T-helper 2 cell treated with Interferon-gamma antibody and Interleukin-4, amounts not matched to agents 100 ng/mL and 5 ng/mL, for 36 hours (primary cell): Measurements from ENCODE around the gene SVIL. TPM values are rescaled to one million over a fixed set of nuclear protein-coding genes. Genes with fewer than 3 reads are reported as not detected.
"Not testable (repeated sequence)": the region's sequence is repeated elsewhere in the genome, so short reads cannot be mapped to it uniquely, and the experiment has no call there.

ENCODE experiments used
- intact Hi-C: fragments of 100-400 bp; cut with micrococcal nuclease; formaldehyde crosslinking; loops from one replicate; pipeline ENCODE4 v1.15.1; 2023
- total RNA-seq: library from RNA; stranded (reverse); gene quantifications from 2 replicates; pipeline ENCODE4 v1.2.3, GENCODE V29; 2022

SVIL gene
- total RNA-seq, 1 donor from 2014 or later, result 18.3 TPM

DNA sequence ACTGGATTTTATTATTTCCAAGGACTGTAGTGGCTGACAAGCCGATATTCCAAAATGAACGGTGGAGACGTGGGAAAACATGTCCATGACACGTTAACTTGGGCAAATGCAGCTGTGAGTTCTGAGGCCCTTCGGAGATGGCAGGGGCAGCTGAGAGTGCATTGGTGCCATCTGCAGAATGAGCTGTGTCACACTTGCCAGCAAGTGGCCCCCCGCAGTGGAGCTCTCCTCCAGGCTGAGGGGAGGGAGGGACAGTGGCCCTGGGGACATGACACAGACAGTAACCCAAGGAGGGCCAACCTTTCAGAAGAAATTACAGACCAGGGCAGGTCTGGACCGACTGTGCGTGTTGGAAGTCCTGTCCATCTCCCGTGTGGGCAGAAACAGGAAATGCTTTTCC, 139.4 kb downstream of the SVIL start:
- intact Hi-C loops, result loop anchor here (5.0 kb wide), 2 partner anchors 48 to 118 kb away; no protein-coding TSS in a partner anchor

DNA sequence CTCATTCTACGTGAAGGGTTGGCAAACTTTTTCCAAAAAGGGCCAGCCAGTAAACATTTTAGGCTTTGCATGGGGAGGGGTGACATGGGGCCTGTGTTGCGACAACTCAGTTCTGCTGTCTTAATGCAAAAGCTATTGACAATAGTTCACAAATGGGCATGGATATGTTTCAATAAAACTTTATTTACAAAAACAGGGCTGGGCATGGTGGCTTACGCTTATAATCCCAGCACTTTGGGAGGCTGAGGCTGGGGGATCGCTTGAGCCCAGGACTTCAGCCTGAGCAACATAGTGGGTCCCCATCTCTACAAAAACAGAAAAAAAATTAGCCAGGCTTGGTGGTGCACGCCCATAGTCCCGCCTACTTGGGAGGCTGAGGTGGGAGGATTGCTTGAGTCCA, 141.1 kb downstream of the SVIL start:
- intact Hi-C loops, result no loop called here

DNA sequence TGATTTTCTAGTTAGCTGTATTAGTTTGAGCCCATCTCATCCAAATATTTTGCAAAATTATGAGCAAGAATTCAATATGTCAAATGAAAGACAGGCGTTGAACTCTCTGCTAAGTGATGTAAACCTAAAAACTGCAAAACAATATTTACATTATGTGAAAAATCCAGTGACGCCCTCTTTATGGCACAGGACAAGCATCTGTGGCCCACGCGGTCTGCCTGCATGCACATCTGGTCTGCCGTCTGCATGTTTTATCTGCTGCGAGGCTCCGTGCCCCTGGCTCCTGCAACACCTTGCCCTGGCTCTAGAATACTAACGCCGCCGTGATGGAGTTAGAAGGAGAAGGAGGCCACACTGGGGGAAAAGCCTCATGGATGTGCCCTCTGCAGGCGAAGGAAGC, 142.0 kb downstream of the SVIL start:
- intact Hi-C loops, result no loop called here

DNA sequence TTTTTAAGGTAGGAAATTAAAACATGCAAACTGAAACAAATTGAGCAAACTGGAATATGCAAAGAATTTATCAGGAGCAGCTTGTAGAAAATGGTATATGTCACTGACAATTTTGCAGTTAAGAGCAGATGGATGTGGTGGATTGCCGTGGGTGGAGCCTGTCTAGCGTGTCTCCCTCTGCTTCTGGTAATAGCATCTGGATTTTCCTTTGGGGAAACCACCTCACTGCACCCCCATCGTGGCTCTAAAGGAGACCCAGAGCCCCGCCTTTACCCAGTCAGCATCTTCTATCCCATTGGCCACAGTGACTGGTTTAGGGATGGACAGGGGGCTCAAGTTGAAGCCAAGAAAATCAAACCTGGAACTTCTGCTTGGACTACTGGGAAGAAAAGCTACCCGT, 142.9 kb downstream of the SVIL start:
- intact Hi-C loops, result no loop called here

DNA sequence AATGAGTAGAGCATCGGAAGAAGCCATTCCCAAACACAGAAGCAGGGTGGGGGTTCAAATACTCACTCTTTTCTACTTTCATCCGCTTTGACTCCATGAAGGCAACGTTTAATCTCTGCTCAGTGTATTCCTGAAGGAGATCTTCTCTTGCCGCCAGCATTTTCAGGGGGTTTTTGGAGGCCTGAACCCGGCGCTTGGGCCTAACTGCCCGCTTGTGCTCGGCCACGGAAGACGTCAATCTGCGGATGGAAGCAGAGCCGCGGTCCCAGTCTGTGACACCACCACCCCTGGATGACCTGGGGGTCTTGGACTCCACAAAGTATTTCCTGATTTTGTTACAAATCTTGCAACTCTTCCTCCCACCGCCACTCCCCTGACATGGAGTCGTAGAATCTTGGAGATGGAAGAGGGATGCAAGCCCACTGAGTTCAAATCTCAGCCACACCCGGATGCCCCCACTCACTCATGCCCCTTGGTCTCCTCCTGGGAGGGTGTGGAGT, 143.9 kb downstream of the SVIL start:
- intact Hi-C loops, result not testable (repeated sequence)

DNA sequence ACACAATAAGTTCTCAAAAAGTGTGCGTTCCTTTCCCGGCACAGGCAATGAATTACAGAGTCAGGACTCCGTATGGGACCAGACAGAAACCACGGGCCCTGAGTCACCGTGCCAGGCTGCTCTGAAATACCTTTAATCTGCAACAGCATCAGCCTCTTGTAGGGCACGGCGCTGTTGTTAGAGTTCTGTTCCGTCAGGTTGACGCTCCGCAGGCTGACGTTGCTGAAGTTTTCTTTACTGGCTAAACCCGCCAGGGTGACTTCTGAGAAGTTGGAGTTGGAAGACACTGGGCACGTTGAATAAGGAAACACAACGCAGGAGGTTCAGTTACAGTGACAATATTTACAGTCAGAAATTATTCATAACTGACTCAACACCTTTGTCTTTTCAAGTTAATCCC, 146.3 kb downstream of the SVIL start:
- intact Hi-C loops, result not testable (repeated sequence)

DNA sequence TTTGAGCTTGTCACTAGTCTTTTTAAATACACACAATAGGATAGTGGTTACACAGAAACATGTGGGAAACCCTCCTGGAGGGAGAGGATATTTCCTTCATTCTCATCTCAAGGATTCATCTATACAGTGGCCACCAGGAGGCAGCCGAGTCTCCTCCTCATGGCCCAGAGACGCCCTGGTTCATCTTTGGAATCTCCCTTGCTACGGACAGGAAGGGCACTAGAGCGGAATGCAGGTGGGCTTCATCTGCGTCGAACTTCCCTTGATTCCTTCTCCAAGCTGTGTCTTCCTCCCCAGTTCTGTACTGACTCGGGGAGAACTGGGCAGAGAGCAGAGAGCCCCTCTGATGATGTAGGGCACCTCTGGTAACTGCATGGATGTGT, 146.9 kb downstream of the SVIL start:
- intact Hi-C loops, result not testable (repeated sequence)

DNA sequence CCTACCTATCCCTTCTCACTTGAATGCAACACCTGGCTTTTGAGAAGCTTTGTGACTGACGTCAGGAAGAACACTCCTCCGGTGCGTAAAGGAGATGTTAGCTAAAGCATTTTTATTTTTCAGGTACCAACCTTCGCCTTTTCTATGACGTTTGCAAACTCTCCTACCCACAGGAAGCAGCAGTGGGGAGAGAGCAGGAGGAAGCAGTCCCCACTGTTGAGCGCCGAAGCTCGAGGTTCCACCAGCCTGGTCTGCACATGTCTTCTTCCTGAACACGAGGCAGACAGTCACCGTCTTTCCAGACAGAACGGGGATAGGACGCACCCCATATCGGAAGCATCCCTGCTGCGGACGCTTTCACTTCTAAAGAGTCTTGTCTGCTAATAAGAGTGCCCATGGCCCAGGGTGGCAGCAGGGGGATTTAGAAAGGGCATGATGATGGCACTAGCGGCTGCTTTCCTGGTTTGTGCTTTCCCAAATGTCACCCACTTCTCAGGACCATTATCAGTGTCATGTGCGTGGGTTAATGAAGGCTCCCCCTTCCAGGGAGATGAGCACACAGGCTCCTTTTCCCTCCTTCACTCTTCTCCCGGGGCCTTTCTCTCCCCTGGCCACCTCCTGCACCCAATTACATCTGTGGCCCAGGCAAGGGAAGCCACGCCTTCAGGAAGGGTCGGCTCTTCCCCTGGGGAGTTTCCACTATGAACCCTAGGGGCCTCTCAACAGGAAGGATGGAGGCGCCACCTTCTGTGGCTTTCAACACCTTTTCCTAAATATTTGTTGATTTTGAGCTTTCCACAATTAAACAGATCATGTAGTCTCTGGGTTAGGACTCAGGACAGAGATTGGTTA, 147.5 kb downstream of the SVIL start:
- intact Hi-C loops, result not testable (repeated sequence)

DNA sequence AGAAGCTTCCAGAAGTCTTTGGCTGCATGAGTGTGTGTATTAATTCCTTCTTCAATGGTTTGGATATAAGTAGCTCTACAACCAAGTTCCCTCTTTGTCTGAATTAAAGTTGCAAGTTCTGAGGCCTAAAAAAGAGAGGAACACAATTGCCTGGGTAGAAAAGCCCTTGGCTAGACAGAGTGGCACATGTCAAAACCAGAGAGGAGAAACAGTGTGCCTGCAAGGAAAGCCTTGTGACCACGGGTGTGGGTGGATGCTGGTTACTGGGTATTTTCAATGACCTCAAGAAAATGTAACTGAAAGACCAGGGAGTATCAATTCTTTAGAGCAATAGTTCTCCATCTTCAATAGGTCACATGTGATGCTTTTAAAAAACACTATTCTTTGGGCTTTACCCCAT, 148.3 kb downstream of the SVIL start:
- intact Hi-C loops, result no loop called here

DNA sequence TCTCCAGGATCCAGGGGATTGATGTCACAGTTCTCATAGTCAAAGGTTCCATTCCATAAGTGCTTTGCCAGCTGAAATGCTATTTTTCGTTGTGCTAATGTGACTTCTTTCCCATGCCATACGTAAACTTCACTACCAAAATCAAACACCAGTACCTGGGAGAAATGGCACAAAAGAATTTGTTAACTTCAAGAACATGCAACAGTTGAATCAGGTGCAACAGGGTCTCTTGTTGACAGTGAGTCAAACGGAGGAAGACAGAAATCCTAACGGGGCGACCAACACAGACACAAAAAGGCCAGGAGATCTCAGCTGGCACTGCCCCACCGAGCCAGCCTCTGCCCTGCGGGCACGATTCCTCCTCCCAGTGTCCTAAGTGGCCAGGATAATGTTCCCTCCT, 150.1 kb downstream of the SVIL start:
- intact Hi-C loops, result not testable (repeated sequence)

DNA sequence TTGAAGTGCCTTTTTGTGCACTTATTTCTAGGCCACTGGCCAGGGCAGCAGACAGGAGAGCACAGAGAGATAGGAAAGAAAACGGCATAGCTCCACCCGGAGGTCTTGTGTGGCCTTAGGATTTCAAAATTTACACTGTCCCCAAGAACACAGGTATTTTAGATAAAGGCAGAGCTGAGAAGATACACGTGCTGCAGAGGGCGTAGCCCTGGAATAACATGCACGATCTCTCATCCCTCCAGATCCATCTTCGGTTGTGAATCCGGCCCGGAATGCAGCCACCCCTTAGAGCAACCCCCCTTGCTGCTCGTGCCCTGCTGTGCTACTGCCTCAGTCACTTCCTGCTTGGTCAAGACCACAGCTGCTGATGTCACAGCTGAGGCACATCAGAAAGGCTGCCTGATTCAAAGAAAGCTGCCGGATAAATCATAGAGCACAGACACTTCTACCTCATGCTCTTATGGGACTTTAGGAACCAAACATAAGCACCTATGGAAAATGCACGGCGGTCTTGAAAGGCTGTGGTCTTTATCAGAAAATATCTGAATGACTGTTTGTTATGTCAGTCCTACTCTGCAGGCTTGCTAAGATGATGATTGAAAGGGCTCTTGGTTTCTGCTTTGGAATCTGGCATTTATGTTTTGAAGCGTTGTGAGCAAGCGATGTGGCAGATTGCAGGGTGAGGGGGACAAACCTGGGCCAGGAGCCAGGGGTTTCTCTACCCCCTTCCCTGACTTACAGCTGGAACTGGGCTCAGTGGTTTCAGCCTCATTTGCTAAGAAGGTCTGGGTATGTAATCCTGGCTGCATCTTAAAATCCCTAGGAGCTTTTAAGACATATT, 152.0 kb downstream of the SVIL start:
- intact Hi-C loops, result no loop called here

DNA sequence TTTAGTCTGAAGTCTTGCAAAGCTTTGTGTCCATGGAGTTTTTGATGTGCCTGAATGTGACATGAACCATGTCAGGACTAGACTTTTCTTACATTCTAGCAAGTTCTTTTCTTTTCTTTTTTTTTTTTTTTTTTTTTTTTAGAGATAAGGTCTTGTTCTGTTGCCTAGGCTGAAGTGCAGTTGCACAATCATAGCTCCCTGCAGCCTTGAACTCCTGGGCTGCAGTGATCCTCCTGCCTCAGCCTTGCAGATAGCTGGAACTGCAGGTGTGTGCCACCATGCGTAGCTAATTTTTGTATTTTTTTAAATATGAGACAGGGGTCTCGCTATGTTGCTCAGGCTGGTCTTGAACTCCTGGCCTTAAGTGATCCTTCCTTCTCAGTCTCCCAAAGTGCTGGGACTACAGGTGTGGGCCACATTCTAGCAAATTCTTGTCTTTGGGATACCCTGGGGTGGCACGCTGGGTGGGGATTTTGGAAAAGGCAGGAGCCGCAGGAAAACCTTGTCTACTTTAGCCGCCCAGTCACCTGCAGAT, 152.8 kb downstream of the SVIL start:
- intact Hi-C loops, result no loop called here

DNA sequence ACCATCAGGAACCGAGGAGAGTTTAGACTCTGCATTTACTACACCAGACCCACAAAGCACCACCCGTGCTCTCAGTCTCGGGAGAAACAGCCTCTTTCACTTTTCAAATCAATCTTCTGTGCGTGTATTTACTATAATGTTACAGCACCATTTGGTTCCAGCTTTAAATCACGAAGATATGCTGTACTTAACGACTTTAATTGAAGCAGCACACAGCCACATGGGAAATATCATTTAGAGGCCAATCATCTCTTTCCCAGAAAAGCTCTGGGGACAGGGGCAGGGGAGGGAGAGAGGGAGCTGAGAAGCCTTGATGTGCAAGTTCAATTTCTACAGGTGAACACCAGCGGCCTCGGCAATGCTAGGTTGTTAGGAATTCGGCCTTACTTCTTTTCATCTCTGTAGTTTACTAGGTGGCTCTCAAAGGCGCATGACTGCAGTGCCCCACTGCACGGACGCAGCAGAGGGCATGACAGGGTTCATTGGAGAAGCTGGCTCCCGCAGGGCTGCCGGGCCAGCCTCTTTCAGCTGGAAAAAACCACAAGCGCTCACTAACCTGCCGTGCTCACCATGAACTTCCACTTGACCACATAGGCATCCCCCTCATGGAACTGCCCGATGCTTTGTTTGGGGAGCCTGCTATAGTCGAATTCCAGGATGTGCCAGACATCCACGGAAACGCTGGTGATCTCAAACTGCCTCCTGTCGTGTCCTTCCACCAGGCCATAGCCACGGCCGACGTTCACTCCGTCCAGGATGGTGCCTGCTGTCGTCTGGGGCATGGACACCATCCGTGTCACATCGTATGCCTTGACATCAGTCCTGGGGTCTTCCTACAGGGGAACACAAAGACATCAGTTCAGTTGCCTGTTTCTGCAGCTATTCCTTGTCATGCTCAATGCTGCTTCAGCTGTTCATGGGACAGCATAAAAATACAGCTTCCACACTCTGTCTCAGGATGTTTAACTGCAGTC, 154.5 kb downstream of the SVIL start:
- intact Hi-C loops, result no loop called here

DNA sequence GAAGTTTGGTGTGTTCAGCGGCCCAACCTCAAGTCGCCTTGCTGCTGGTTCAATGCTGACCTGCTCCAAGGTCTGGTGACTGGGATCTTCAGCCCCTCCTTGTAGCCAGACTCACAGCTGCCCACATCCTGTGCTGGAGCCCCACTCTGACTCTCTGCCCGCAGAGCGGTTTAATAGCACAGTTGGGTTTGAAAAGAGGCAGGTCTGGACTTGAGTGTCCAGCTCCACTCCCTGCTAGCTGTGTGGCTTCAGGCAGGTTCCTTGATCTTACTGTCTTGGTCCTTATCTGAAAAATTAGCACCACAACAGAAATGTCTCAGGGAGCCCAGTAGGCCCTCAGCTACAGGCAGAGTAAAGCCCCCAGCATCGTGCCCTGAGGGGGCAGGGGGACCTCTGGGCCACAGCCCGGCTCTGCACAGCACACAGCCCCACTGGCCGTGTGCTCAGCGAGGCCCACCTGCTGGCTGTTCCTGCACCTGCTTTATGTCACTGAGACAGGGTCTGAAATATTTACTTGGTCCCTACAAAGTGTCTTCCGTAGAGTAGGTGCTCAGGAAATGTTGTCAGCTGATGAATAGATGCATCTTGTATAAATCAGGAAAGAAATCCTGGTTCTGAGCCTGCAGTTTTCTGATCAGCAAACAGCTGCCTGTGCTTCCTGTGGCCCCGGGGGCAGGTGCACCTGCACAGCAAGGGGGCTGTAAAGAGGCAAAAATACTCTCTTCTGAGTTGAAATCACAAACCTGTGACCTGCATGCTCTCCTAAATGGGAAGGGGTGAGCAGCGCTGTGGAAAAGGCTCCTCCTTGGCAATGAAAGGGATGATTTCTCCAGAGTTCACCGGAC, 155.5 kb downstream of the SVIL start:
- intact Hi-C loops, result no loop called here

DNA sequence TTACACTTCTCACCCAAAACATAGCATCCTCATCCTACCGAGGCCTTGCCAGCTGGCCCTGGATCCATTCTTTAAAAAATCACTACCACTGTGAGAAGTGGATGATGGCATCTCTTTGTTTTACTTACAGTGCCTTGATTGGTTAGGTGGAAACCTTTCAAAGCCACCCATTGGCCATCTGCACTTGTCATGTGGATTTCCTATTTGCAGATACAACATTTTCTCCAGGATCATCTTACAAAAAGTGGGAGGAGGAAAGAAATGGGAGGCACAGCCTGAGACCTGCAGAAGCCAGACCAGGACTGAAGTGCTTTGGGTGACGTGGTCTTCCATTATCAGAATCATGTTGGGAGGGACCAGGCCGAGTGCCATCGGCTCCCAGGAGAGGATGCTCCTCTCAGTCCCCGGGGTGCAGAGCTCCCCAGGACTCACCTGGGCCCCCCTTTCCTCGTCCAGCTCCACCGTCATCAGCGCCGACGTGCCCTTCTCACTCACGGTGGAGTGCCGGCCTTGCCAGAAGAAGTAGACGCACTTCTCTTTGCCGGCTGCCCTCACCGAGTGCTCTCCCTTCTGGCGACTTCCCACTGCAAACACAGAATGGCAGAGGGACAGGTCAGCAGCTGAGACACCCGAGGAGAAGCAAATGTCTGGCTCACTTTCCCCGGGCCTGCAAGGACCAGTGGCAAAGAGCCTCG, 161.2 kb downstream of the SVIL start:
- intact Hi-C loops, result no loop called here

DNA sequence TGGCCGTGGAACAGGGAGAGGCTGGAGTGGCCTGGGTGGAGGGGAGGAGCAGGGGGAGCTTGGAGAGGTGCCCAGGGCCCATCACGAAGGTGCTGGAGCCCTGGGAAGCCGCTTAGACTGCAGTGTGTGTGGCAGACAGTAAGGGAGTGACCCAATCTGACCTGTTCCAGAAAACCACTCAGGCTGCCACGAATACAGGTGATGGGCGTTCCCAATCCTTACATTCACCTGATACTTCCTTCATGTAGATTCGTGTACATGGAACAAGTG, 161.7 kb downstream of the SVIL start:
- intact Hi-C loops, result no loop called here

DNA sequence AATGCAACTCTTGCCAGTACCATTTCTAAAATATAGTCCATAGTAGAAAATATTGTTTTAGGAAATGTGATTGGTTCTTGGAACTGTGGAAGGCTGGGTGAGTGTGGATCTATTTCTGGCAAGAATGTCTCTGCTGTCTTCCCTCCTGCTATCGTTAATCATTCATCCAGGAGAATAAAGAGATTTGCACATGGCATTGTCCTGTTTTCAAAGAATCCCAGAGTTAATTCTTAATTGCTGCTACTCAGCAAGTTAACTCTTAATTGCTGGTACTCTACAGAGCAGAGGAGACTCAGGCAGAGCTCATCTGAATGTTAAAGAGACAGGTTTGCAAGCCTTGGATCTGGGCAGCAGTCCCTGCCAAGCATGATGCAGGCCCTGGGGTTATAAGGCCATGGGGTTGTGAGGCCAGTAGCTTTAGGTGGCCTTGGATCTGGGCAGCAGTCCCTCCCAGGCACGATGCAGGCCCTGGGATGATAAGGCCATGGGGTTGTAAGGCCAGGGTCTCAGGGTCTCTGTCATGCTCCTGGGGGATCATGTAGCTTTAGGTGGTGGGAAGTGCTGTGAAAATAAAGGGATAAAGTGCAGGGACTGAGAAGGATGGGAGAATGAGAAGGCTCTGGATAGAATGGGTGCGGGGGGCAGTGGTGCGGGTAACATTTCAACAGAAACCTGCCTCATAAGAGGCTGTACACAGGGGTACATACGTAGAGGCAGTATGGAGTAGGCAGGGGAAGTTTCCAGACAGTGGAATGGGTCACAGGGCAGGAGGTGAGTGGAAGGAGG, 162.3 kb downstream of the SVIL start:
- intact Hi-C loops, result no loop called here

DNA sequence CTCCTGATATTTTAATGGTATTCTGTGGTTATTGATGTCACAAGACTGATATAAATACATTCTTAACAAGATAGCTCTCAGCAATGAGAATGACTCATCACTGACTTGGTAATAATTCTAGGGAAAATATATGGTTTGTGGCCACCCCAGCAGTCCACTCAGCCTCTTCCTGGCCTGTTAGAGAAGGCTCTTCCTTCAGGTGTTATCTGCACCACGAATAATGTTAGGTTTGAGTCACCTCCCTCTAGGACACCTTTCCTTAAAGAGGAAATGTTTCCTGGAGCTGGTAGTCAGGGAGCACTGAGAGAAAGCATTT, 163.3 kb downstream of the SVIL start:
- intact Hi-C loops, result no loop called here
